Measurements from ENCODE around the gene ULK1.

ULK1 gene

DNA sequence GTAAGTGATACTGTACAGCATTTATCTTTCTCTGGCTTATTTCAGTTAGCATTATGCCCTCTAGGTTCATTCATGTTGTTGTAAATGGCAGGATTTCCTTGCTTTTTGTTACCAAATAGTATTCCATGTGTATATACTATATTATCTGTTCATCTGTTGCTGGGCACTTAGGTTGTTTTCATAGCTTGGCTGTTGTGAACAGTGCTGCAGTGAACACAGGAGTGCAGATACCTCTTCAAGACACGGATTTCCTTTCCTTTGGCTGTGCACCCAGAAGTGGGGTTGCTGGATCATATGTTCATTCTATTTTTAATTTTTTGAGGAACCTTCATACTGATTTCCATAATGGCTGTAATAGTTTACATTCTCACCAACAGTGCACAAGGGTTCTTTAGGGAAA, 76.8 kb downstream of the ULK1 start:
- DNase-seq (ENCODE audit: low read depth, low spot score): no peak

All from iPS DF 19.7 (cell line).